HepG2 (cell line): ENCODE results near the gene ZCCHC3. TPM values are rescaled to one million over a fixed set of nuclear protein-coding genes. Genes with fewer than 3 reads are reported as not detected.

ENCODE experiments used
- CBFB ChIP-seq: sonication (generic); formaldehyde crosslinking; IDR thresholded peaks from 2 replicates; pipeline ENCODE4 v1.4.0; 2020; ENCODE audit warnings: missing genetic modification reagents
- CC2D1A ChIP-seq: sonication (generic); formaldehyde crosslinking; IDR thresholded peaks from 2 replicates; pipeline ENCODE4 v1.8.1; 2023; ENCODE audit warnings: mild to moderate bottlenecking, missing genetic modification reagents
- CENPX ChIP-seq: sonication (generic); formaldehyde crosslinking; IDR thresholded peaks from 2 replicates; pipeline ENCODE4 v1.9.0; 2021; ENCODE audit warnings: mild to moderate bottlenecking, missing genetic modification reagents, moderate library complexity
- ETV6 ChIP-seq: sonication (generic); formaldehyde crosslinking; conservative IDR thresholded peaks from 2 replicates; pipeline ENCODE4 v1.4.0; 2020; ENCODE audit warnings: missing genetic modification reagents
- JDP2 ChIP-seq: sonication (generic); formaldehyde crosslinking; IDR thresholded peaks from 2 replicates; pipeline ENCODE4 v1.8.1; 2022; ENCODE audit warnings: missing genetic modification reagents, borderline replicate concordance
- KDM5B ChIP-seq: sonication (generic); formaldehyde crosslinking; IDR thresholded peaks from 2 replicates; pipeline ENCODE4 v1.4.0; 2020; ENCODE audit warnings: missing genetic modification reagents, mild to moderate bottlenecking, borderline replicate concordance
- LCORL ChIP-seq, 2 experiments: fragments of 450-650 bp in 1 of 2; sonication (generic) in 1 of 2; formaldehyde crosslinking in 1 of 2; IDR thresholded peaks; 2 replicates each; pipeline versions ENCODE4 v1.5.0 to v1.6.1; 2017 to 2020; ENCODE audit warnings: antibody characterized with exemption in 1 of 2, missing genetic modification reagents in 1 of 2
- MYPOP ChIP-seq: sonication (generic); formaldehyde crosslinking; IDR thresholded peaks from 2 replicates; pipeline ENCODE4 v1.8.1; 2023; ENCODE audit warnings: mild to moderate bottlenecking, moderate library complexity, missing genetic modification reagents
- NCOR1 ChIP-seq: fragments of 200-600 bp; sonication (generic); IDR thresholded peaks from 2 replicates; pipeline ENCODE4 v1.7.0; 2017; ENCODE audit warnings: antibody characterized with exemption, low read length, borderline replicate concordance
- NFE2L2 ChIP-seq: fragments of 150-350 bp; IDR thresholded peaks from 2 replicates; pipeline ENCODE4 v1.6.1; 2014; ENCODE audit warnings: low read length
- NFKBIZ ChIP-seq: IDR thresholded peaks from 2 replicates; pipeline ENCODE4 v1.6.1; 2018; ENCODE audit warnings: missing genetic modification reagents, missing compliant biosample characterization
- SATB2 ChIP-seq: sonication (generic); formaldehyde crosslinking; IDR thresholded peaks from 2 replicates; pipeline ENCODE4 v1.5.0; 2020; ENCODE audit warnings: missing genetic modification reagents
- SRSF9 ChIP-seq: fragments of 200-400 bp; formaldehyde crosslinking; IDR thresholded peaks from 2 replicates; pipeline ENCODE4 v1.6.1; 2018; ENCODE audit warnings: borderline replicate concordance, mild to moderate bottlenecking, low read depth, low read length; ENCODE audit not compliant: insufficient read depth, poor library complexity, severe bottlenecking
- STAT5B ChIP-seq: sonication (generic); formaldehyde crosslinking; IDR thresholded peaks from 2 replicates; pipeline ENCODE4 v1.4.0; 2020; ENCODE audit warnings: missing genetic modification reagents
- THAP11 ChIP-seq: IDR thresholded peaks from 2 replicates; pipeline ENCODE4 v1.6.1; 2016; ENCODE audit warnings: missing biosample characterization, missing genetic modification reagents
- XBP1 ChIP-seq: sonication (generic); formaldehyde crosslinking; IDR thresholded peaks from 2 replicates; pipeline ENCODE4 v1.5.0; 2020; ENCODE audit warnings: missing genetic modification reagents
- YEATS4 ChIP-seq: sonication (generic); formaldehyde crosslinking; IDR thresholded peaks from 2 replicates; pipeline ENCODE4 v1.4.0; 2020; ENCODE audit warnings: missing genetic modification reagents, borderline replicate concordance
- ZBTB46 ChIP-seq: sonication (generic); formaldehyde crosslinking; IDR thresholded peaks from 2 replicates; pipeline ENCODE4 v1.4.0; 2020; ENCODE audit warnings: mild to moderate bottlenecking, missing genetic modification reagents, borderline replicate concordance
- ZIK1 ChIP-seq: sonication (generic); formaldehyde crosslinking; IDR thresholded peaks from 2 replicates; pipeline ENCODE4 v1.5.0; 2020; ENCODE audit warnings: mild to moderate bottlenecking, low read depth, missing genetic modification reagents, borderline replicate concordance
- ZNF331 ChIP-seq: sonication (generic); formaldehyde crosslinking; IDR thresholded peaks from 2 replicates; pipeline ENCODE4 v1.4.0; 2020; ENCODE audit warnings: missing genetic modification reagents
- ZNF343 ChIP-seq: sonication (generic); formaldehyde crosslinking; IDR thresholded peaks from 2 replicates; pipeline ENCODE4 v1.4.0; 2020; ENCODE audit warnings: mild to moderate bottlenecking, missing genetic modification reagents
- ZNF557 ChIP-seq: sonication (generic); formaldehyde crosslinking; IDR thresholded peaks from 2 replicates; pipeline ENCODE4 v1.4.0; 2020; ENCODE audit warnings: missing genetic modification reagents
- polyA plus RNA-seq, 8 experiments: library from polyadenylated mRNA; depleted of rRNA in 3 of 8; stranded (reverse) in 7 of 8; unstranded in 1 of 8; fragments of >200 nt; fragmentation: Illumina TruSeq in 4 of 8; extraction: Trizol in 4 of 8; gene quantifications; 2 replicates each; pipeline versions ENCODE4 v1.2.1 to v1.2.3, GENCODE V29; 2011 to 2016; ENCODE audit warnings: low read depth in 4 of 8, missing spikeins in 1 of 8, mixed read lengths in 1 of 8; ENCODE audit not compliant: insufficient read depth in 1 of 8
- total RNA-seq, 5 experiments: library from RNA; depleted of rRNA; stranded (reverse); fragments of >200 nt; fragmentation: Illumina TruSeq; extraction: Trizol; gene quantifications; 2 replicates each; pipeline ENCODE4 v1.2.3, GENCODE V29; 2016; ENCODE audit warnings: low read depth in 1 of 5
- TF ChIP-seq, protein P1 (sequence below): sonication (generic); formaldehyde crosslinking; IDR thresholded peaks from 2 replicates; pipeline ENCODE4 v1.8.1; 2023; ENCODE audit warnings: mild to moderate bottlenecking, missing genetic modification reagents, borderline replicate concordance
- TF ChIP-seq, protein P2 (sequence below): sonication (generic); formaldehyde crosslinking; IDR thresholded peaks from 2 replicates; pipeline ENCODE4 v1.4.0; 2020; ENCODE audit warnings: missing genetic modification reagents, mild to moderate bottlenecking, borderline replicate concordance

Gene ZCCHC3
- total and polyA plus RNA-seq, 2 of the 13 experiments (the other 11 are each of a cell fraction or from before 2014, with no cell fraction given): 46.6 to 63.0 TPM

DNA sequence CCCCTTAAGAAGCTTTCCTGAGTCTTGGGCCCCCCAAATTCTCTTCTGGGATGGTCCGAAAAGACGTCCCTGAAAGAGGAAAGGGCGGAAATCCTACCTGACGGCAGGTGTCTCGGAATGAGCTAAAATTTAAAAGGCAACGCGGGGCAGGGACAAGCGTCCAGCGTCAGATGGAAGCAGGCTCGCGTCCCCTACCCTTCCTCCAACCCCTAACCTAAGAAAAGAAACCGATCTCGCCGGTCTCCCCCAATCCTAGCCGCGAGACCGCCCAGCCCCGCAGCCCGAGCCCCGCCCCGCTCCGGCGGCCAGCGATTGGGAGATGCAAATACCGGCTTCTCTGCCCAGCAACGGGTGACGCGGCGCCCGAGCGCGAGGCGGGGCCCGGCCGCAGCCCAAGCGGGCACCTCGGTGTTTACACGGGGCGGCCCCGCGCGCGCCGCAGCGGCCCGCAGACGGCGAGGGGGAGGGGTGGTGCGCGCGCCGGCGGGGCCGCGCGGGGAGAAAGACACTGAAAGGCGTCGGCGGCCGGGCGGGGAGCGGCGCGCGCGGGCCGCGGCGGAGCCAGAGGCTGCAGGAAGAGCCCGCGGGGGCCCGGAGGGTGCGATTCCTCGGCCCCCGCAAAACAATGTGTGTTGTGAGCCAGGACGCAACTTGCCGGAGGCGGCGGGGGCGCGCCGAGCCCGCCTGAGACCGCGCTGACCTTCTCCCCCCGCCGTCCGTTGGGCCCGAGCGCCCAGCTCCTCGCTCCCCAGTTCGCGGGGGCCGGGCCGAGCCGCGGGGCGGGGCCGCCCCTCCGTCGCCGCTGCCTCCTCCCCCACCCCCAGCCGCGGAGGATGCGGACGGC is 27.9 kb downstream of the ZCCHC3 start, which contains the start of gene SOX12 (continued):
- no peak for TF ChIP-seq ZBTB46
- peak; percentile 91 for TF ChIP-seq YEATS4
- 0 out of 2 replicates have a peak, but pooled peaks have one; percentile 12 for TF ChIP-seq SATB2 (CRISPR knock-in tag)
- TF ChIP-seq CENPX: no peak
- TF ChIP-seq CC2D1A: no peak
- TF ChIP-seq, protein P1, sequence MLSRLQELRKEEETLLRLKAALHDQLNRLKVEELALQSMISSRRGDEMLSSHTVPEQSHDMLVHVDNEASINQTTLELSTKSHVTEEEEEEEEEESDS: peak; percentile 35; the same call in 1 of the 2 replicates
- 0 out of 2 replicates have a peak, but pooled peaks have one; percentile 41 for TF ChIP-seq MYPOP (CRISPR knock-in tag)
- peak; percentile 60; the same call in 1 of the 2 replicates for TF ChIP-seq THAP11 (CRISPR knock-in tag)
- TF ChIP-seq, protein P2, sequence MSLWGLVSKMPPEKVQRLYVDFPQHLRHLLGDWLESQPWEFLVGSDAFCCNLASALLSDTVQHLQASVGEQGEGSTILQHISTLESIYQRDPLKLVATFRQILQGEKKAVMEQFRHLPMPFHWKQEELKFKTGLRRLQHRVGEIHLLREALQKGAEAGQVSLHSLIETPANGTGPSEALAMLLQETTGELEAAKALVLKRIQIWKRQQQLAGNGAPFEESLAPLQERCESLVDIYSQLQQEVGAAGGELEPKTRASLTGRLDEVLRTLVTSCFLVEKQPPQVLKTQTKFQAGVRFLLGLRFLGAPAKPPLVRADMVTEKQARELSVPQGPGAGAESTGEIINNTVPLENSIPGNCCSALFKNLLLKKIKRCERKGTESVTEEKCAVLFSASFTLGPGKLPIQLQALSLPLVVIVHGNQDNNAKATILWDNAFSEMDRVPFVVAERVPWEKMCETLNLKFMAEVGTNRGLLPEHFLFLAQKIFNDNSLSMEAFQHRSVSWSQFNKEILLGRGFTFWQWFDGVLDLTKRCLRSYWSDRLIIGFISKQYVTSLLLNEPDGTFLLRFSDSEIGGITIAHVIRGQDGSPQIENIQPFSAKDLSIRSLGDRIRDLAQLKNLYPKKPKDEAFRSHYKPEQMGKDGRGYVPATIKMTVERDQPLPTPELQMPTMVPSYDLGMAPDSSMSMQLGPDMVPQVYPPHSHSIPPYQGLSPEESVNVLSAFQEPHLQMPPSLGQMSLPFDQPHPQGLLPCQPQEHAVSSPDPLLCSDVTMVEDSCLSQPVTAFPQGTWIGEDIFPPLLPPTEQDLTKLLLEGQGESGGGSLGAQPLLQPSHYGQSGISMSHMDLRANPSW (CRISPR knock-in tag): 0 out of 2 replicates have a peak, but pooled peaks have one; percentile 21
- no peak for TF ChIP-seq ZNF343 (CRISPR knock-in tag)
- 0 out of 2 replicates have a peak, but pooled peaks have one; percentile 51 for TF ChIP-seq ZNF557 (CRISPR knock-in tag)
- no peak for TF ChIP-seq CBFB
- no peak for TF ChIP-seq NCOR1
- TF ChIP-seq STAT5B (CRISPR knock-in tag): 0 out of 2 replicates have a peak, but pooled peaks have one; percentile 27
- TF ChIP-seq NFE2L2: no peak
- TF ChIP-seq NFKBIZ (CRISPR knock-in tag): no peak; the same call in 1 of the 2 replicates
- TF ChIP-seq JDP2 (CRISPR knock-in tag): no peak; the same call in 1 of the 2 replicates
- no peak for TF ChIP-seq XBP1 (CRISPR knock-in tag)
- TF ChIP-seq LCORL (IDR thresholded peaks at IDR 0.05): no peak
- no peak; the same call in 1 of the 2 replicates for TF ChIP-seq LCORL (CRISPR knock-in tag; IDR thresholded peaks at IDR 0.05)
- peak; percentile 16; the same call in 1 of the 2 replicates for TF ChIP-seq ZNF331 (CRISPR knock-in tag)
- no peak; the same call in 1 of the 2 replicates for TF ChIP-seq KDM5B (CRISPR knock-in tag)
- no peak for TF ChIP-seq ETV6 (CRISPR knock-in tag)
- TF ChIP-seq ZIK1 (CRISPR knock-in tag): peak; percentile 23; the same call in 1 of the 2 replicates
- TF ChIP-seq SRSF9: no peak
